Stomach (tissue), 9 donors: ENCODE data around the gene CBFA2T3. TPM values are rescaled to one million over a fixed set of nuclear protein-coding genes. Genes with fewer than 3 reads are reported as not detected.

Experiments used
- DNase-seq, 2 donors: peaks; one replicate each; pipeline versions ENCODE4 v3.0.0 to v3.0.0-alpha.2; 2013 to 2019
- H3K27ac ChIP-seq, 5 donors: fragments of 200-600 bp in 4 of 5; sonication (generic) in 4 of 5; one replicate each; pipeline ENCODE4 v1.5.1; 2013 to 2019; ENCODE audit warnings: mild to moderate bottlenecking in 1 of 5, moderate library complexity in 1 of 5
- H3K27me3 ChIP-seq, 3 donors: fragments of 200-600 bp; sonication (generic); one replicate each; pipeline ENCODE4 v1.5.1; 2017 to 2019; ENCODE audit warnings: mixed run types in 1 of 3
- H3K36me3 ChIP-seq, 4 donors: fragments of 200-600 bp; sonication (generic); 1 replicate in 3 of 4; 2 replicates in 1 of 4; pipeline ENCODE4 v1.5.1; 2016 to 2019
- H3K4me1 ChIP-seq, 4 donors: fragments of 200-600 bp; sonication (generic); one replicate each; pipeline ENCODE4 v1.5.1; 2016 to 2019
- H3K4me3 ChIP-seq, 4 donors: fragments of 200-600 bp; sonication (generic) in 3 of 4; one replicate each; pipeline ENCODE4 v1.5.1; 2016 to 2019; ENCODE audit warnings: mild to moderate bottlenecking in 1 of 4
- H3K9me3 ChIP-seq, 4 donors: fragments of 200-600 bp; sonication (generic); one replicate each; pipeline ENCODE4 v1.5.1; 2016 to 2019
- CTCF ChIP-seq, 7 experiments: fragments of 450-650 bp in 4 of 7; fragments of 200-600 bp in 3 of 7; sonication (generic) in 3 of 7; IDR thresholded peaks; one replicate each; pipeline ENCODE4 v1.5.1; 2016 to 2019; ENCODE audit warnings: antibody characterized with exemption in 7 of 7, control low read depth in 2 of 7, mild to moderate bottlenecking in 1 of 7
- EP300 ChIP-seq: sonication (generic); formaldehyde crosslinking; IDR thresholded peaks from one replicate; pipeline ENCODE4 v1.6.1; 2017; ENCODE audit warnings: antibody characterized with exemption
- POLR2A ChIP-seq, 4 donors: fragments of 450-650 bp; IDR thresholded peaks; one replicate each; pipeline ENCODE4 v1.6.1; 2016; ENCODE audit warnings: antibody characterized with exemption in 4 of 4, control low read depth in 2 of 4, mild to moderate bottlenecking in 1 of 4, moderate library complexity in 1 of 4
- POLR2AphosphoS5 ChIP-seq, 3 donors: sonication (generic); formaldehyde crosslinking; IDR thresholded peaks; one replicate each; pipeline ENCODE4 v1.6.1; 2016; ENCODE audit warnings: antibody characterized with exemption in 3 of 3
- WGBS, 5 donors: extraction: QIAGEN DNeasy Blood & Tissue Kit in 3 of 5; methylation state at CpG; one replicate each; pipeline versions ENCODE4 v1.1.5 to v1.1.7; 2013 to 2018; 5-methylcytosine and 5-hydroxymethylcytosine counted together
- intact Hi-C: fragments of 100-400 bp; cut with DNase I; formaldehyde crosslinking; loops from one replicate; pipeline ENCODE4 v1.15.1; 2023; ENCODE audit warnings: low total_unique reads
- polyA plus RNA-seq, 3 donors: library from polyadenylated mRNA; stranded (reverse); fragments of 200-250 nt; gene quantifications; one replicate each; pipeline ENCODE4 v1.2.3, GENCODE V29; 2013
- total RNA-seq, 5 donors: library from RNA; depleted of rRNA; stranded (reverse); fragments of >200 nt; gene quantifications; one replicate each; pipeline versions ENCODE4 v1.1.0 to v1.2.3, GENCODE V29; 2014 to 2016
- donor health status: healthy with polysubstance abuse.
- donor health status: Bipolar disorder and iron deficiency.
- donor health status: healthy.

The CBFA2T3 gene
- total and polyA plus RNA-seq, 8 donors: 0.58 to 57.6 (median 2.5) TPM

DNA sequence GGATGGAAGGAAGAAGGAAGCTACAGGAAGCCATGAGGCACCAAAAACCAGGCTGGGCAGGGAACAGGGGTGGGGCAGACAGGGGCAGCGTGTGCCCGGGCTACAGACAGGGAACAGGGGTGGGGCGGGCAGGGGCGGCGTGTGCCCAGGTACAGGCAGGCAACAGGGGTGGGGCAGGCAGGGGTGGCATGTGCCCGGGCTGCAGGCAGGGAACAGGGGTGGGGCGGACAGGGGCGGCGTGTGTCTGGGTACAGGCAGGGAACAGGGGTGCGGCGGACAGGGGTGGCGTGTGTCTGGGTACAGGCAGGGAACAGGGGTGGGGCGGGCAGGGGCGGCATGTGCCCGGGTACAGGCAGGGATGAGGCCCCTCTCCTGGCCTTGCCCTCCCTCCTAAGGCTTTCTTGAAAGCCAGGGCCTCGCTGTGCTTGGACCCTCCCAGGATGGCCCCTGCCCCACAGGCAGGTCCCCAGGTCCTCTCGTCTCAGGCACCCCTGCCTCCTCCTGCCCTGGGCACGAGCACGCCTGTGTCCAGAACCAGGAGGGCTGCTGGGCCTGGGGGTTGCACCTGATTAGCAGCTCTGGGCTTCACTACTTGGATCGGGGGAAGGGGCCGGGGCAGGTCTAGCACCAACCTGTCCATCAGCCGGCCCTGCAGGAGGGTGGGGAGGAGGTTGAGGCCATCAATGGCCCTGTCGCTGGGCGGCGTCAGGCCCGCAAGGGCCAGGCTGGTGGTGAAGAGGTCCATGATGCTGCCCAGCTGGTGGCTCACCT, 150.8 kb downstream of the CBFA2T3 start:
- Histone ChIP-seq H3K4me3 (no peak overlapping the region), H3K27ac (no peak overlapping the region), H3K27me3 (no peaks in the 10 kb centered on the region), H3K9me3 (no peaks in the 10 kb centered on the region), H3K4me1 (peaks cover 0 to 4% (median 0%) of the 10 kb centered on the region in 4 donors), H3K36me3 (peaks cover 11 to 86% (median 75%) of the 10 kb centered on the region in 4 donors)
- 55 to 85% (median 78%) methylated on average over 20 to 26 of the region's 26 CpGs for WGBS, 5 donors
- peak in 1 of 2 donors; percentile 41 for DNase-seq
- intact Hi-C loops: no loop called here
- no peak for TF ChIP-seq POLR2AphosphoS5 (IDR thresholded peaks at IDR 0.05)
- no peak for TF ChIP-seq CTCF (IDR thresholded peaks at IDR 0.05)

GRCh38 chr16:88825146-88825545, 151.9 kb downstream of the CBFA2T3 start:
- no peaks in the 10 kb centered on the region for H3K27me3 ChIP-seq
- H3K36me3 ChIP-seq: peaks cover 11 to 88% (median 80%) of the 10 kb centered on the region in 4 donors
- 86 to 100% (median 95%) methylated on average over 6 to 12 of the region's 12 CpGs for whole genome bisulfite sequencing, 5 donors
- no peaks in the 10 kb centered on the region for H3K9me3 ChIP-seq
- peaks cover 0 to 4% (median 0%) of the 10 kb centered on the region in 4 donors for H3K4me1 ChIP-seq
- intact Hi-C loops: no loop called here
- TF ChIP-seq POLR2A (IDR thresholded peaks at IDR 0.05) (no peak), EP300 (no peak), CTCF (IDR thresholded peaks at IDR 0.05) (no peak), POLR2AphosphoS5 (IDR thresholded peaks at IDR 0.05) (no peak)
- DNase-seq: no peak
- no peak overlapping the region for H3K4me3 ChIP-seq
- H3K27ac ChIP-seq: no peak overlapping the region

Other genes with a start within 250 kb of the CBFA2T3 start
- 100 to 1,000 TPM in 4 of 5 donors, 10 to 100 TPM in 1; 81.7 to 171 (median 128) TPM for gene PIEZO1, start 192.0 kb downstream of the CBFA2T3 start, total RNA-seq
- 100 to 1,000 TPM in 1 of 3 donors, 10 to 100 TPM in 2; 43.7 to 153 (median 49.1) TPM for gene PIEZO1, start 192.0 kb downstream of the CBFA2T3 start, polyA plus RNA-seq
- gene CDT1, start 173.4 kb downstream of the CBFA2T3 start, total RNA-seq: 100 to 1,000 TPM in 1 of 5 donors, 10 to 100 TPM in 1, 1 to 10 TPM in 3; 1.5 to 147 (median 8.7) TPM
- gene CDT1, start 173.4 kb downstream of the CBFA2T3 start, polyA plus RNA-seq: 1 to 10 TPM; 3.2 to 5.2 (median 4.1) TPM
- gene APRT, start 165.3 kb downstream of the CBFA2T3 start, total RNA-seq: 100 to 1,000 TPM in 2 of 5 donors, 10 to 100 TPM in 3; 18.1 to 340 (median 85.3) TPM
- gene APRT, start 165.3 kb downstream of the CBFA2T3 start, polyA plus RNA-seq: 100 to 1,000 TPM; 224 to 250 (median 241) TPM
- gene GALNS, start 120.3 kb downstream of the CBFA2T3 start, total RNA-seq: 100 to 1,000 TPM in 1 of 5 donors, 10 to 100 TPM in 4; 16.2 to 110 (median 51.9) TPM
- gene GALNS, start 120.3 kb downstream of the CBFA2T3 start, polyA plus RNA-seq: 10 to 100 TPM in 2 of 3 donors, 1 to 10 TPM in 1; 8.6 to 16.6 (median 11.5) TPM
- gene TRAPPC2L, start 120.1 kb downstream of the CBFA2T3 start, total RNA-seq: 10 to 100 TPM in 3 of 5 donors, 1 to 10 TPM in 2; 2.9 to 31.4 (median 25.2) TPM
- 100 to 1,000 TPM in 1 of 3 donors, 10 to 100 TPM in 2; 57.6 to 107 (median 91.4) TPM for gene TRAPPC2L, start 120.1 kb downstream of the CBFA2T3 start, polyA plus RNA-seq
- gene PABPN1L, start 110.5 kb downstream of the CBFA2T3 start, total RNA-seq: not detected
- gene PABPN1L, start 110.5 kb downstream of the CBFA2T3 start, polyA plus RNA-seq: under 1 TPM in 1 of 3 donors, not detected in 2; 0.15 TPM
- 100 to 1,000 TPM in 1 of 5 donors, 10 to 100 TPM in 4; 16.9 to 265 (median 27.7) TPM for gene ACSF3, start 116.6 kb upstream of the CBFA2T3 start, total RNA-seq
- 10 to 100 TPM; 29.4 to 33.2 (median 31.9) TPM for gene ACSF3, start 116.6 kb upstream of the CBFA2T3 start, polyA plus RNA-seq
- gene CDH15, start 194.5 kb upstream of the CBFA2T3 start, total RNA-seq: not detected
- gene CDH15, start 194.5 kb upstream of the CBFA2T3 start, polyA plus RNA-seq: under 1 TPM in 2 of 3 donors, not detected in 1; 0.20 to 0.31 TPM
- 1 to 10 TPM in 1 of 5 donors, not detected in 4; 2.7 TPM for gene SLC22A31, start 223.3 kb upstream of the CBFA2T3 start, total RNA-seq
- 1 to 10 TPM; 1.4 to 6.4 (median 3.0) TPM for gene SLC22A31, start 223.3 kb upstream of the CBFA2T3 start, polyA plus RNA-seq
- gene ZNF778, start 240.5 kb upstream of the CBFA2T3 start, total RNA-seq: 10 to 100 TPM in 1 of 5 donors, 1 to 10 TPM in 4; 4.1 to 11.7 (median 4.9) TPM
- 1 to 10 TPM; 1.2 to 7.2 (median 1.5) TPM for gene ZNF778, start 240.5 kb upstream of the CBFA2T3 start, polyA plus RNA-seq